GM12865 (cell line): ENCODE data around the gene CAST.

ENCODE experiments used
- DNase-seq: peaks from one replicate; pipeline ENCODE4 v3.0.0; 2010; ENCODE audit warnings: low read depth
- H3K4me3 ChIP-seq: 2 replicates; pipeline ENCODE4 v1.5.1; 2011; ENCODE audit warnings: mild to moderate bottlenecking, low read depth, low read length, control low read depth
- TF ChIP-seq, protein P1 (sequence below): IDR thresholded peaks from 2 replicates; pipeline ENCODE4 v1.5.1; 2011; ENCODE audit warnings: low read length, control low read depth, low read depth, inconsistent platforms; ENCODE audit not compliant: insufficient read depth; ENCODE audit errors: missing control alignments

CAST gene

DNA sequence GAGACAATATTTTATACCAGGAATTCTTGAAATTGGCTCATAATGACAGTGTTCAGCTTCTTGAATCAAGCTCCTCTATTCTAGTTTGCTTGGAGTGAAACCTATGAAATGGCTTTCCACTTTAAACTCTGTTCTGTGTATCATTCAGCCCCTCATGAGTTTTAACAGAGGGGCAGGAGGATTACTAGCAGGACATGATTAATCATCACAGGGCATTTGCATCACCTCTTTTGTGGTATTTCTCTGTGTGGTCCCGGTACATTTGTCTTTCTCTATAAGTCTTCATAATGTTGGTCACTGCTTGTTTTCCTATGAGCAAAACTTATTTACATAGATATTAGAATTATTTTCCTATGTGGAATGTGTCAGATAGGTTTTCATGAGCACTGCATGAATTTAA is 21.2 kb downstream of the CAST start:
- DNase-seq = no peak
- TF ChIP-seq, protein P1, sequence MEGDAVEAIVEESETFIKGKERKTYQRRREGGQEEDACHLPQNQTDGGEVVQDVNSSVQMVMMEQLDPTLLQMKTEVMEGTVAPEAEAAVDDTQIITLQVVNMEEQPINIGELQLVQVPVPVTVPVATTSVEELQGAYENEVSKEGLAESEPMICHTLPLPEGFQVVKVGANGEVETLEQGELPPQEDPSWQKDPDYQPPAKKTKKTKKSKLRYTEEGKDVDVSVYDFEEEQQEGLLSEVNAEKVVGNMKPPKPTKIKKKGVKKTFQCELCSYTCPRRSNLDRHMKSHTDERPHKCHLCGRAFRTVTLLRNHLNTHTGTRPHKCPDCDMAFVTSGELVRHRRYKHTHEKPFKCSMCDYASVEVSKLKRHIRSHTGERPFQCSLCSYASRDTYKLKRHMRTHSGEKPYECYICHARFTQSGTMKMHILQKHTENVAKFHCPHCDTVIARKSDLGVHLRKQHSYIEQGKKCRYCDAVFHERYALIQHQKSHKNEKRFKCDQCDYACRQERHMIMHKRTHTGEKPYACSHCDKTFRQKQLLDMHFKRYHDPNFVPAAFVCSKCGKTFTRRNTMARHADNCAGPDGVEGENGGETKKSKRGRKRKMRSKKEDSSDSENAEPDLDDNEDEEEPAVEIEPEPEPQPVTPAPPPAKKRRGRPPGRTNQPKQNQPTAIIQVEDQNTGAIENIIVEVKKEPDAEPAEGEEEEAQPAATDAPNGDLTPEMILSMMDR = no peak
- no peak overlapping the region for H3K4me3 ChIP-seq

DNA sequence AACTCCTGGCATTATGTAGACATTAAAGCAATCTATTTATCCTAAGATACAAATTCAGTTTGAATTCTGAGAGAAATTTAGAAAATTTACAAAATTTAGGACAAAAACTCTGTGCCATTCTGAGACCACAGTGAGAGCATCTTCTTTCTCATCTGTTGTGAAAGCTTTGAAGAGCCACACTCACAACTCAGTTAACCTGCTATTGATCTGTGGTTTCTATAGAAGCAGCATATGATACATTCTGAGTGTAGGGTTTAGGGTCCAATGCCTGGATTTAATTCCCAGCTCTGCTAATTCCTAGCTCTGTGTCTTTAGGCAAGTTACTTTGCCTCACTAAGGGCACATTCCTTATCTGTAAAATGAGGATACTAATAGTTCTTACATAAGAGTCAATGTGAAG is 21.6 kb downstream of the CAST start:
- no peak for DNase-seq

DNA sequence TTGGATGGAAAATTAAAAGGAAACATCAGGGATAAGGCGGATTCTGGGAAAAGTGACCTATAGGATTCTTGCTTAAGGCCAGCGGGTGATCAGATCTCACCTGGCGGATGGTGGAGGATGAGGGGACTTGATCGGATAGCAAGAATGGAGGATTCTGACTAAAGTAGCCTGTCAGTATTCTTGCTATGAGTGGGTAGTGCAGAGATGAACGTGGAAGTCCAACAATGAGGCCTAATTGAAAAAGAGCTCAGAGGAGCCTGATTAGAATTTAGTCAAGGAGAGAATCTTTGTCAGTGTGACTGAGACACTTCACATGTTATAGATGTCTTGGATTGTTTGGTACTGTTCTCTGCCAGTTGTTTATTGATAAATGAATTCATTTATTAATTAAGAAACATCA is 24.9 kb downstream of the CAST start:
- peak; percentile 7 for DNase-seq
- TF ChIP-seq, protein P1 = no peak
- no peak overlapping the region for H3K4me3 ChIP-seq

More for the DNA sequence above, 21.6 kb downstream of the CAST start:
- TF ChIP-seq, protein P1 = no peak
- no peak overlapping the region for H3K4me3 ChIP-seq

DNA sequence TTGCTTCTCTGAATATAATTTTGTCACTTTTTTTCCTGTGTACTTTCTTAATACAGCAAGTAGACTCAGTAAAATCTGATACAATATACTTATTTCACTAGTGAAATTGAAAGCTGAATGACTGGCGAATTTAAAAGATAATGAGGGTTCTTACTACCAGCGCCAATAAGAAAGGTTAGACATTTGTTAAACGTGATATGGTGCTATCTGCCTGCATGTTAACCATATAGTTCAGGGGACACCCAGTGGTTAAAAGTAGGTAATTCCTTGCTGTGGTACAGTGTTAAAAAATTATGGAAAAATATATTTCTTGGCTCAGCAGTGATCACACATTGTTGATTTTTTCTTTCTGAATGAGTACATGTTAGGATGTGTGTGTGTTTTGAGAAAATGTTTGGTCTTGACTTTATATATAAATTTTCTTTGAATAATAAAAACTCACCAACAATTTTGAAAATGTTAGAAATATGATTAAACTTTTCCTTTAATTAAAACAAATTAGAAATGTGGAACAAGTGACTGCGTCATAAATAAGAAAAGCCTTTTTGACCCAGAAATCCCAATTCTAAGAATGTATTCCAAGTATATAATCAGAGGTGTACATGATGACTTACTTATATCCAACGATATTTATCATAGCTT is 25.8 kb downstream of the CAST start:
- H3K4me3 ChIP-seq = no peak overlapping the region
- DNase-seq = peak; percentile 64
- TF ChIP-seq, protein P1 = peak; percentile 50

DNA sequence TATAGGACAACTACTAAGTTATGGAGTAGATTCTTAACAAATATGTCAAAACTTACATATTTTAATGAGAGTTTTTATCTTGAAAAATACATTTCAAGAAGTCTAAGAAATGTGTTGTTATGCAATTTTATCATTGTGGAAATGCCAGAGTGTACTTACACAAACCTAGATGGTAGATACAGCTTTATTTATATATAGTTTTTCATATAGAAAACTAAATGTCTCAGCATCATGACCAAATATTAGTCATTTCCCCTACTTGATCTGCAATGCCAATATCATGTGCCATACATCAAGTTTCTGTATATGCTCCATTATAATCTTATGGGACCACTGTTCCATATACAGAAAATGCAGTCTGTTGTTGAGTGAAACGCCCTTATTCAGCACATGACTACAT is 28.7 kb downstream of the CAST start:
- no peak overlapping the region for H3K4me3 ChIP-seq
- no peak for DNase-seq
- TF ChIP-seq, protein P1 = no peak

DNA sequence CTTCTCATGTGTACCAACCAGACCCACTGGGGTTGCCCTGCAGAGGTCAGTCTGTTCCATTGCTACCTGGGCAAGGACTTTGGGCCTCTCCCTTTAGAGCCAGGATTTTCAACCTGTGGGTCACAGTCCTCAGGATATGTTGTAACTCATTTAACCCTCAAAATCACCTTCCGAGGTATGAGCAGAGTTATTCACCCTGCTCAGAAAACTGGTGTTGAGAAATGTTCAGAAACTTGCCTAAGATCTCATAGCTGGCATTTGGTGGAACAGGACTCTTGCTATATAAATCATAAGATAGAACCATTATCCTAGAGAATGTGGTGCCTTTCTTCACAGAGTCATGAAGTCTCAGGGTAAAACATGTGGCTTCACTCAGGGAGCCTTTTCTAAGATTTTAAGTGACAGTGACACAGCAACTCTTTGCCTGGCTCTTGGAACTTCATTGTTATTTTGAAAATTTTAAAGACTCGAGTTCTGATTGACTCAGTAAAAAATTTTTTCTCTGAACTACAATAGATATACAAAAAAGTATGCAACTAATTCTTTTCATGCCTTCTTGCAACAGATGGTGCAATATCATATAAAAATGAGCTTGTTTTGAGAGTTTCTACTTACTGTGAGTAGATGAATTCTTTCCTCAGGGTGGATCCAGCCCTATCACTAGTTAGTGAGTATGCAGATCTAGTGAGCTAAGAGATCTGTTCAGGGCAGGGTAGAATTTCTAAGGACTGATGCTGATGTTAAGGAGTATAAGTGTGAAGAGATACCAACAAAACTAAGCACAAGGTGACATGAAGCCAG is 29.5 kb downstream of the CAST start:
- H3K4me3 ChIP-seq = no peak overlapping the region
- TF ChIP-seq, protein P1 = no peak
- DNase-seq = no peak
